GM12892 (cell line): ENCODE measurements around the gene ARHGAP15.

ENCODE experiments used
- POLR2A ChIP-seq: IDR thresholded peaks from 2 replicates; pipeline ENCODE4 v1.6.1; 2011; ENCODE audit warnings: low read depth, low read length, control low read depth
- POLR2AphosphoS5 ChIP-seq: IDR thresholded peaks from 2 replicates; pipeline ENCODE4 v1.6.1; 2011; ENCODE audit warnings: low read depth, low read length, control low read depth
- TAF1 ChIP-seq: IDR thresholded peaks from 2 replicates; pipeline ENCODE4 v1.6.1; 2011; ENCODE audit warnings: low read depth, mild to moderate bottlenecking, control low read depth, low read length, borderline replicate concordance

GRCh38 chr2:143157418-143157817, 28.2 kb downstream of the ARHGAP15 start:
- TF ChIP-seq POLR2A (no peak), POLR2AphosphoS5 (no peak), TAF1 (no peak)
